ENCODE measurements around the gene PCBP2.
A peak's percentile ranks its signal among the peaks of the same experiment; 100 is the strongest.

DNA sequence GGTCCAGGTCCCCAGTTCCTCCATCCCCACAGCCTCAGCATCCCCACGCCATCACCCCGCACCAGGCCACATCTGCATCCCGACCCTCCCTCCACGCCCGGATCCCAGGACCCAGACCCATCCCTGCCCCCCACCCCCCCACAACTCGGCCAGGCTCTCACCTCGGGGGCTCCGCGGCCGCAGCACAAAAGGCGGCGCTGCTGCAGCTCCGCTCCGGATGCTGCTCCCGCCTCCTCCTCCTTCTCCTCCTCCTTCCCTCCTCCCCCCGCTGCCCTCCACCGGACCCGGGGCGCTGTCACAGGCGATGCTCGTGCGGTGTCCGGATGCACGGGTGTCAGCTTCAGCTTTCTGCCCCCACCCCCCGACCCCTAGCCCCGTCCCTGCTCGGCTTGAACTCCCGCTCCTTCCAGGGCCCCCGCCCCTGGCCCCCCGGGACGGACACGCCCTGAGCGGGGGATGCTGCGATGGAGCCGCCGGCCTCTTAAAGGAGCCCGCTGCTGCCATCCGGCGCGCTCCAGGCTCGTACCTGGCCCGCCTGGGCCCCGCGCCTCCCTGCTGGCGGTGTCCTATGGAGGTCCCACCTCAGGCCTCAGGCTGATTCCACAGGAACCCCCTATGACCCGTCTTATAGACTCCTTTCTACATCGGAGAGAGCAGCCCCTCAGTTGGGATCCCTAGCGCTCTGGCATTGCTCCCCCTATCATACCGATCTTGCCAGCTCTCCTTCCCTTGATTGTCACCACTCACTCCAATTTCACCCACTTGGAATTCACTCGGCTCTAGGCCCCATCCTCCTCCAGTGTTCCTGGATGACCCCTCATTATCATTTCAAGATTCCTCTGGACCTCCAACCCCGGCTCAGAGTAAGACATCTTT, 47.6 kb downstream of the PCBP2 start, which contains the start of gene MAP3K12:
- TF ChIP-seq EZH2phosphoT487 (IDR thresholded peaks at IDR 0.05; ENCODE audit: borderline replicate concordance), result no peak
- TF ChIP-seq, protein P1, sequence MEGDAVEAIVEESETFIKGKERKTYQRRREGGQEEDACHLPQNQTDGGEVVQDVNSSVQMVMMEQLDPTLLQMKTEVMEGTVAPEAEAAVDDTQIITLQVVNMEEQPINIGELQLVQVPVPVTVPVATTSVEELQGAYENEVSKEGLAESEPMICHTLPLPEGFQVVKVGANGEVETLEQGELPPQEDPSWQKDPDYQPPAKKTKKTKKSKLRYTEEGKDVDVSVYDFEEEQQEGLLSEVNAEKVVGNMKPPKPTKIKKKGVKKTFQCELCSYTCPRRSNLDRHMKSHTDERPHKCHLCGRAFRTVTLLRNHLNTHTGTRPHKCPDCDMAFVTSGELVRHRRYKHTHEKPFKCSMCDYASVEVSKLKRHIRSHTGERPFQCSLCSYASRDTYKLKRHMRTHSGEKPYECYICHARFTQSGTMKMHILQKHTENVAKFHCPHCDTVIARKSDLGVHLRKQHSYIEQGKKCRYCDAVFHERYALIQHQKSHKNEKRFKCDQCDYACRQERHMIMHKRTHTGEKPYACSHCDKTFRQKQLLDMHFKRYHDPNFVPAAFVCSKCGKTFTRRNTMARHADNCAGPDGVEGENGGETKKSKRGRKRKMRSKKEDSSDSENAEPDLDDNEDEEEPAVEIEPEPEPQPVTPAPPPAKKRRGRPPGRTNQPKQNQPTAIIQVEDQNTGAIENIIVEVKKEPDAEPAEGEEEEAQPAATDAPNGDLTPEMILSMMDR (IDR thresholded peaks at IDR 0.05 in 2 of 3, conservative IDR thresholded peaks at IDR 0.05 in 1 of 3; ENCODE audit: borderline replicate concordance in 1 of 3, insufficient read depth in 1 of 3, low read depth in 2 of 3, low read length in 2 of 3), result no peak
- TF ChIP-seq ZFX (IDR thresholded peaks at IDR 0.05), result no peak
- no peak for TF ChIP-seq SP1 (IDR thresholded peaks at IDR 0.05; ENCODE audit: low read depth)
- no peak for TF ChIP-seq POLR2A (IDR thresholded peaks at IDR 0.05; ENCODE audit: borderline replicate concordance, extremely low read depth, insufficient read depth, insufficient read length)
- peak; percentile 10 for TF ChIP-seq POLR2AphosphoS5 (IDR thresholded peaks at IDR 0.05; ENCODE audit: low read depth, low read length)
- TF ChIP-seq SIN3A (IDR thresholded peaks at IDR 0.05; ENCODE audit: low read depth), result no peak
- no peak for TF ChIP-seq CBX3 (IDR thresholded peaks at IDR 0.05; ENCODE audit: low read depth)
